Muscle of leg (tissue), 11 donors: ENCODE measurements around the gene SRSF3. TPM values are rescaled to one million over a fixed set of nuclear protein-coding genes. Genes with fewer than 3 reads are reported as not detected.

Experiments used
- DNase-seq: peaks from one replicate; pipeline ENCODE4 v3.0.0; 2013
- H3K27ac ChIP-seq: one replicate; pipeline ENCODE4 v1.5.1; 2013; ENCODE audit warnings: mild to moderate bottlenecking, low read length, control low read depth
- H3K27me3 ChIP-seq: one replicate; pipeline ENCODE4 v1.6.1; 2013; ENCODE audit warnings: low read length; ENCODE audit not compliant: control insufficient read depth, insufficient read depth
- H3K36me3 ChIP-seq: one replicate; pipeline ENCODE4 v1.6.1; 2013; ENCODE audit warnings: low read length; ENCODE audit not compliant: control insufficient read depth, insufficient read depth
- H3K4me1 ChIP-seq: one replicate; pipeline ENCODE4 v1.6.1; 2013; ENCODE audit warnings: low read length; ENCODE audit not compliant: control insufficient read depth, insufficient read depth
- H3K4me3 ChIP-seq: one replicate; pipeline ENCODE4 v1.5.1; 2013; ENCODE audit warnings: low read length, control low read depth
- H3K9me3 ChIP-seq: replicated peaks from 2 replicates; pipeline ENCODE4 v1.6.1; 2013; ENCODE audit warnings: low read depth, low read length; ENCODE audit not compliant: control insufficient read depth
- WGBS: methylation state at CpG from one replicate; pipeline ENCODE4 v1.1.5; 2013; ENCODE audit warnings: missing lambda C conversion rate; ENCODE audit not compliant: insufficient coverage; 5-methylcytosine and 5-hydroxymethylcytosine counted together
- polyA plus RNA-seq, 8 donors: library from polyadenylated mRNA; unstranded; fragments of 120-200 nt; gene quantifications; one replicate each; pipeline versions ENCODE4 v1.2.1 to v1.2.3, GENCODE V29; 2013; ENCODE audit warnings: inconsistent platforms in 1 of 8, low replicate concordance in 1 of 8; ENCODE audit not compliant: insufficient read length in 8 of 8, insufficient read depth in 1 of 8
- total RNA-seq: library from RNA; stranded (reverse); fragments of 120-200 nt; gene quantifications from one replicate; pipeline ENCODE4 v1.2.4, GENCODE V29; 2013

The SRSF3 gene
- total and polyA plus RNA-seq, 9 donors = 261 to 413 (median 315) TPM

- Histone ChIP-seq H3K27me3 (no peaks in the 10 kb centered on the region), H3K27ac (no peak overlapping the region), H3K36me3 (no peaks in the 10 kb centered on the region), H3K4me3 (no peak overlapping the region), H3K4me1 (peaks cover 42% of the 10 kb centered on the region), H3K9me3 (no peaks in the 10 kb centered on the region)
- no peak for DNase-seq
- 86% methylated on average over 7 of the region's 7 CpGs for WGBS
These were observed 27.3 kb downstream of the SRSF3 start for GRCh38 chr6:36621371-36621855.

GRCh38 chr6:36622901-36623546 lies 28.9 kb downstream of the SRSF3 start:
- WGBS = 70% methylated on average over 1 of the region's 4 CpGs
- Histone ChIP-seq H3K27ac (no peak overlapping the region), H3K4me3 (no peak overlapping the region), H3K27me3 (no peaks in the 10 kb centered on the region), H3K4me1 (peaks cover 40% of the 10 kb centered on the region), H3K36me3 (no peaks in the 10 kb centered on the region), H3K9me3 (no peaks in the 10 kb centered on the region)
- DNase-seq = no peak

GRCh38 chr6:36623547-36624459 lies 29.6 kb downstream of the SRSF3 start:
- H3K27ac ChIP-seq = peak overlapping the region; percentile 89
- no peaks in the 10 kb centered on the region for H3K9me3 ChIP-seq
- H3K4me1 ChIP-seq = peaks cover 40% of the 10 kb centered on the region
- peak; percentile 91 for DNase-seq
- WGBS = 26% methylated on average over 9 of the region's 18 CpGs
- no peak overlapping the region for H3K4me3 ChIP-seq
- H3K27me3 ChIP-seq = no peaks in the 10 kb centered on the region
- no peaks in the 10 kb centered on the region for H3K36me3 ChIP-seq

GRCh38 chr6:36624461-36625157 lies 30.4 kb downstream of the SRSF3 start:
- no peak for DNase-seq
- H3K36me3 ChIP-seq = no peaks in the 10 kb centered on the region
- H3K27ac ChIP-seq = peak overlapping the region; percentile 89
- peaks cover 44% of the 10 kb centered on the region for H3K4me1 ChIP-seq
- H3K9me3 ChIP-seq = no peaks in the 10 kb centered on the region
- no peak overlapping the region for H3K4me3 ChIP-seq
- 77% methylated on average over 5 of the region's 11 CpGs for WGBS
- no peaks in the 10 kb centered on the region for H3K27me3 ChIP-seq

- Histone ChIP-seq H3K27ac (peak overlapping the region; percentile 89), H3K4me3 (no peak overlapping the region), H3K36me3 (no peaks in the 10 kb centered on the region), H3K27me3 (no peaks in the 10 kb centered on the region), H3K4me1 (peaks cover 47% of the 10 kb centered on the region), H3K9me3 (no peaks in the 10 kb centered on the region)
- DNase-seq = peak; percentile 88
- WGBS = no CpG with 5 or more reads among the region's 5 CpGs
These were observed 31.2 kb downstream of the SRSF3 start for GRCh38 chr6:36625158-36625919.

GRCh38 chr6:36626636-36627035 lies 32.5 kb downstream of the SRSF3 start:
- 93% methylated on average over 2 of the region's 3 CpGs for WGBS
- no peak overlapping the region for H3K27ac ChIP-seq
- DNase-seq = no peak

GRCh38 chr6:36627141-36627540 lies 33.0 kb downstream of the SRSF3 start:
- Histone ChIP-seq H3K36me3 (no peaks in the 10 kb centered on the region), H3K27me3 (no peaks in the 10 kb centered on the region), H3K9me3 (no peaks in the 10 kb centered on the region), H3K4me1 (peaks cover 62% of the 10 kb centered on the region), H3K4me3 (no peak overlapping the region), H3K27ac (no peak overlapping the region)
- 89% methylated on average over 5 of the region's 5 CpGs for WGBS
- DNase-seq = no peak

More at GRCh38 chr6:36626636-36627035, 32.5 kb downstream of the SRSF3 start:
- H3K4me1 ChIP-seq = peaks cover 58% of the 10 kb centered on the region
- no peaks in the 10 kb centered on the region for H3K36me3 ChIP-seq
- no peaks in the 10 kb centered on the region for H3K9me3 ChIP-seq
- H3K4me3 ChIP-seq = no peak overlapping the region
- H3K27me3 ChIP-seq = no peaks in the 10 kb centered on the region

GRCh38 chr6:36627801-36628246 lies 33.7 kb downstream of the SRSF3 start:
- no peak overlapping the region for H3K4me3 ChIP-seq
- WGBS = 60% methylated on average over 1 of the region's 4 CpGs
- H3K36me3 ChIP-seq = no peaks in the 10 kb centered on the region
- peak overlapping the region; percentile 26 for H3K27ac ChIP-seq
- no peaks in the 10 kb centered on the region for H3K27me3 ChIP-seq
- no peaks in the 10 kb centered on the region for H3K9me3 ChIP-seq
- H3K4me1 ChIP-seq = peaks cover 61% of the 10 kb centered on the region
- peak; percentile 77 for DNase-seq

- no peak overlapping the region for H3K27ac ChIP-seq
- no peak overlapping the region for H3K4me3 ChIP-seq
- no peaks in the 10 kb centered on the region for H3K27me3 ChIP-seq
- no peak for DNase-seq
- no peaks in the 10 kb centered on the region for H3K36me3 ChIP-seq
- no peaks in the 10 kb centered on the region for H3K9me3 ChIP-seq
- peaks cover 55% of the 10 kb centered on the region for H3K4me1 ChIP-seq
- 81% methylated on average over 4 of the region's 11 CpGs for WGBS
These were observed 35.6 kb downstream of the SRSF3 start for GRCh38 chr6:36629784-36630183.
